Activated B cell treated with CpG ODN at 0.5 μM for 24 hours (primary cell): ENCODE results near the gene NFKBIZ. TPM values are rescaled to one million over a fixed set of nuclear protein-coding genes. Genes with fewer than 3 reads are reported as not detected.
A peak's percentile ranks its signal among the peaks of the same experiment; 100 is the strongest.

Experiments
- ATAC-seq: fragments of 200-7000 bp; cut with Tn5 transposase; one replicate; pipeline ENCODE4 v1.10.0; 2021; ENCODE audit warnings: low read depth, mild to moderate bottlenecking, moderate library complexity
- CTCF ChIA-PET: fragments of 350-600 bp; sonication (Branson Sonifier 250); formaldehyde crosslinking; loops from one replicate; lab custom pipeline; 2021; ENCODE audit warnings: antibody characterized with exemption; lab: Charles Lee
- POLR2A ChIA-PET: fragments of 350-600 bp; sonication (Branson Sonifier 250); formaldehyde crosslinking; loops from one replicate; lab custom pipeline; 2021; ENCODE audit warnings: antibody characterized with exemption; lab: Charles Lee
- DNase-seq: peaks from one replicate; pipeline ENCODE4 v3.0.0; 2022
- H3K27ac Mint-ChIP-seq: one replicate; pipeline ENCODE4 v1.8.0; 2020; ENCODE audit warnings: mixed read lengths
- H3K27me3 Mint-ChIP-seq: one replicate; pipeline ENCODE4 v1.8.0; 2021; ENCODE audit warnings: mixed read lengths
- H3K36me3 Mint-ChIP-seq: one replicate; pipeline ENCODE4 v1.8.0; 2021; ENCODE audit warnings: low read depth, mixed read lengths
- H3K4me1 Mint-ChIP-seq: one replicate; pipeline ENCODE4 v1.8.0; 2021; ENCODE audit warnings: mixed read lengths
- H3K4me3 Mint-ChIP-seq: one replicate; pipeline ENCODE4 v1.8.0; 2020; ENCODE audit warnings: mild to moderate bottlenecking, mixed read lengths
- H3K9me3 Mint-ChIP-seq: one replicate; pipeline ENCODE4 v1.8.0; 2020; ENCODE audit warnings: mixed read lengths
- intact Hi-C: fragments of 100-400 bp; cut with micrococcal nuclease; formaldehyde crosslinking; loops from one replicate; pipeline ENCODE4 v1.15.1; 2024
- total RNA-seq: library from RNA; stranded (reverse); gene quantifications from 2 replicates; pipeline ENCODE4 v1.2.3, GENCODE V29; 2022
- TF ChIP-seq, protein P1 (sequence below): fragments of 200-600 bp; IDR thresholded peaks from one replicate; pipeline ENCODE4 v1.8.0; 2022; ENCODE audit warnings: antibody characterized with exemption, mild to moderate bottlenecking

NFKBIZ gene
- total RNA-seq, 1 donor from 2014 or later = 421 TPM

DNA sequence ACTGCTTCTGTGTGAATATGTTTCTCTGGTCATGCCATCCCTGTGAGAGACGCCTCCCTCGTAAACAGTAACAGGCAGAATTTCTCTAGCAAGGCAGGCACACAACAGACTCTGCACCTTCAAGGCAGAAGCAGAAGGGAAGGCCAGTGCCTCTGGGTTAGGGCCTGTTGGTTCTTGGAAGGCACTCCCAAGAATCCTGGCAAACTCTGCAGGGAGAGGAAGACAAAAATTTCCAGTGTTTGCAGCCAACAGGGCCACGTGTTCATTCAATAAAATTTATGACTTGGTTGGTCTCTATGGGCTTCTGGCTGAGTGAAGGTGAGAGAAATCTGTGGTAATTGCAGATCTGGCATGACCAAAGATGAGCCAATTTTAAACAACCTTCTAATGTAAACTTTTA lies 39.3 kb downstream of the NFKBIZ start:
- Mint-ChIP-seq H3K36me3 (no peaks in the 10 kb centered on the region), H3K9me3 (no peaks in the 10 kb centered on the region), H3K4me3 (no peak overlapping the region), H3K27ac (no peak overlapping the region), H3K27me3 (no peaks in the 10 kb centered on the region), H3K4me1 (peaks cover 21% of the 10 kb centered on the region)
- ATAC-seq (no peak), DNase-seq (no peak)
- TF ChIP-seq, protein P1, sequence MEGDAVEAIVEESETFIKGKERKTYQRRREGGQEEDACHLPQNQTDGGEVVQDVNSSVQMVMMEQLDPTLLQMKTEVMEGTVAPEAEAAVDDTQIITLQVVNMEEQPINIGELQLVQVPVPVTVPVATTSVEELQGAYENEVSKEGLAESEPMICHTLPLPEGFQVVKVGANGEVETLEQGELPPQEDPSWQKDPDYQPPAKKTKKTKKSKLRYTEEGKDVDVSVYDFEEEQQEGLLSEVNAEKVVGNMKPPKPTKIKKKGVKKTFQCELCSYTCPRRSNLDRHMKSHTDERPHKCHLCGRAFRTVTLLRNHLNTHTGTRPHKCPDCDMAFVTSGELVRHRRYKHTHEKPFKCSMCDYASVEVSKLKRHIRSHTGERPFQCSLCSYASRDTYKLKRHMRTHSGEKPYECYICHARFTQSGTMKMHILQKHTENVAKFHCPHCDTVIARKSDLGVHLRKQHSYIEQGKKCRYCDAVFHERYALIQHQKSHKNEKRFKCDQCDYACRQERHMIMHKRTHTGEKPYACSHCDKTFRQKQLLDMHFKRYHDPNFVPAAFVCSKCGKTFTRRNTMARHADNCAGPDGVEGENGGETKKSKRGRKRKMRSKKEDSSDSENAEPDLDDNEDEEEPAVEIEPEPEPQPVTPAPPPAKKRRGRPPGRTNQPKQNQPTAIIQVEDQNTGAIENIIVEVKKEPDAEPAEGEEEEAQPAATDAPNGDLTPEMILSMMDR = no peak
- CTCF ChIA-PET = no interaction called here
- intact Hi-C loops = no loop called here
- POLR2A ChIA-PET = no interaction called here

DNA sequence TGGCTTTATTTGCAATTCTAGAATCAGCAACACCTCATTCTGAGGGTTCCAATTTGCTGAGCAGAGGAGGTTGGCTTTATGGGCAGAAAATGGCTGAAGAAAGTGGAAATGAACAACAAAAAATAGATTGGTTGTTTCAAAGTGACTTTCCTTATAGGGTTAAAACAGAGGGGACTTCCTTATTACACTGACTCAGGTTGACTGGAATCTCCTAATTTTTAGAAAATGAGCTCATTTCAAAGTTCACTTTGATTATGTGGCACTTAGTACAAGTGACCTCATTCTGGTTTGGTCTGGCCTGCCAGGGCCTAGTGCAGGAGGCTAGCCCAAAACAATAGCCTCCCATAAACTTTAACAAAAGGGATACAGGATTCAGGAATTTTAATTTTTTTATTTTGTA lies 41.4 kb downstream of the NFKBIZ start:
- H3K4me3 Mint-ChIP-seq = no peak overlapping the region
- H3K9me3 Mint-ChIP-seq = peaks cover 2% of the 10 kb centered on the region
- H3K4me1 Mint-ChIP-seq = peaks cover 21% of the 10 kb centered on the region
- DNase-seq (no peak), ATAC-seq (peak; percentile 31)
- ChIA-PET CTCF (no interaction called here), POLR2A (interaction anchor here (1.0 to 1.4 kb wide), 4 partner anchors 9 to 41 kb away, joined by 3 to 4 read pairs (median 4); partner anchors contain the start of gene NFKBIZ)
- no peaks in the 10 kb centered on the region for H3K36me3 Mint-ChIP-seq
- TF ChIP-seq, protein P1 = no peak
- intact Hi-C loops = no loop called here
- H3K27ac Mint-ChIP-seq = no peak overlapping the region
- H3K27me3 Mint-ChIP-seq = no peaks in the 10 kb centered on the region

DNA sequence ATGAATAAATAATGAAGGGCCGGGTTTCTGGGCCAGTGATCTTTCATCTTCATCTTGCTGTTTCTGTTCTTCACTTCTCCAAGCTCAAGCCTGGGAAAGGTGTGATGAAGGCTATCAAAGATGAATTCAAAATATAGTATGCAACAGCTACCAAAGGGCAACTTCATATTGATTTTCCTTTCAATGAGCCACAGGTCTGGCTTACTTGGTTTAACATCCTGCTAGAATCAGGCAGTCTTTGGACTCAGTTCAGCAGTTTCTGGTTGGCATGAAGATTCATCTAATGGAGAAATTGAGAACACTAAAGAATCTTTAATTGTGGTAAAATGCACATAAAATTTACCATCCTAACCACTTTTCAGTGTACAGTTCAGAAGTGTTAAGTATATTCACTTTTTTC lies 43.3 kb downstream of the NFKBIZ start:
- intact Hi-C loops = no loop called here
- no peak for ATAC-seq
- ChIA-PET CTCF (no interaction called here), POLR2A (interaction anchor here (1.1 kb wide), 1 partner anchor 9 kb away, joined by 4 read pairs; no protein-coding TSS in a partner anchor)
- H3K4me3 Mint-ChIP-seq = no peak overlapping the region
- H3K9me3 Mint-ChIP-seq = peaks cover 4% of the 10 kb centered on the region
- H3K27ac Mint-ChIP-seq = peak overlapping the region; percentile 18
- no peak for DNase-seq
- TF ChIP-seq, protein P1 = no peak
- H3K36me3 Mint-ChIP-seq = no peaks in the 10 kb centered on the region
- H3K4me1 Mint-ChIP-seq = peaks cover 26% of the 10 kb centered on the region
- H3K27me3 Mint-ChIP-seq = no peaks in the 10 kb centered on the region

GRCh38 chr3:101896083-101896757 lies 46.9 kb downstream of the NFKBIZ start:
- no peaks in the 10 kb centered on the region for H3K27me3 Mint-ChIP-seq
- CTCF ChIA-PET = no interaction called here
- no peak overlapping the region for H3K27ac Mint-ChIP-seq
- H3K4me3 Mint-ChIP-seq = no peak overlapping the region
- TF ChIP-seq, protein P1 = no peak
- ATAC-seq = no peak
- POLR2A ChIA-PET = interaction anchor here (0.7 kb wide), 1 partner anchor 50 kb away, joined by 3 read pairs; no protein-coding TSS in a partner anchor
- DNase-seq = no peak
- intact Hi-C loops = loop anchor here (5.0 kb wide), 2 partner anchors 34 to 219 kb away; partner anchors contain the start of gene ZBTB11
- H3K36me3 Mint-ChIP-seq = no peaks in the 10 kb centered on the region
- H3K9me3 Mint-ChIP-seq = peaks cover 4% of the 10 kb centered on the region
- peaks cover 55% of the 10 kb centered on the region for H3K4me1 Mint-ChIP-seq

- ATAC-seq = no peak
- Mint-ChIP-seq H3K4me3 (no peak overlapping the region), H3K27me3 (no peaks in the 10 kb centered on the region), H3K9me3 (peaks cover 4% of the 10 kb centered on the region), H3K27ac (no peak overlapping the region), H3K4me1 (peaks cover 59% of the 10 kb centered on the region), H3K36me3 (no peaks in the 10 kb centered on the region)
- POLR2A ChIA-PET = interaction anchor here (0.7 to 1.2 kb wide), 3 partner anchors 21 to 100 kb away, joined by 3 to 5 read pairs (median 3); no protein-coding TSS in a partner anchor
- CTCF ChIA-PET = no interaction called here
- intact Hi-C loops = loop anchor here (5.0 kb wide), 2 partner anchors 35 to 220 kb away; partner anchors contain the start of gene ZBTB11
- DNase-seq = no peak
- TF ChIP-seq, protein P1 = no peak
These were observed 47.7 kb downstream of the NFKBIZ start for GRCh38 chr3:101897013-101897412.
